ENCODE data around the gene AMPD1.

DNA sequence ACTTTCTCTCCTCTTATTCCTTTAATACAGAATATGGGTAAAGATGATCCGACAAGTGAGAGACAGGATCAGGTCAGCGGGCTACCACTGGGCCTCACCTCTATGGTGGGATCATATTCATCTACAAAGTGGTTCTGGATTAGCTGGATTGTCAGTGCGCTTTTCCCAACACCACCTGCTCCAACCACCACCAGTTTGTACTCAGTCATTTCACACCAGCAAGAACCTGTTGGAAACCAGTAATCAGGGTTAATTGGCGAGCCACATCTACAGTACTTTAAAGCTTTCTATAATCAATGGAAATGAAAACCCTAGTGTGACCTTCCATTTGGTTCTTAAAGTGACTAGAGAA is 20.6 kb upstream of the AMPD1 start:
- TF ChIP-seq CTCF (conservative IDR thresholded peaks at IDR 0.05), result no peak
- no peak for TF ChIP-seq ZFX (IDR thresholded peaks at IDR 0.05)

All from C4-2B (cell line).